Jurkat, Clone E6-1 (cell line): ENCODE results near the gene NR1I3.

ENCODE experiments used
- DNase-seq: peaks from one replicate; pipeline ENCODE4 v3.0.0-alpha.2; 2011; ENCODE audit warnings: low read depth, low spot score
- H3K4me3 ChIP-seq: 2 replicates; pipeline ENCODE4 v1.5.1; 2011; ENCODE audit warnings: mild to moderate bottlenecking, low read length, control low read depth, moderate library complexity

NR1I3 gene

GRCh38 chr1:161179698-161180097, 58.3 kb downstream of the NR1I3 start:
- H3K4me3 ChIP-seq, result no peak overlapping the region
- no peak for DNase-seq
